ENCODE results near the gene PRELP.

The PRELP gene

GRCh38 chr1:203450001-203450400 lies 25.6 kb upstream of the PRELP start:
- no peak for TF ChIP-seq TEAD4 (IDR thresholded peaks at IDR 0.05)
- TF ChIP-seq CREB1 (IDR thresholded peaks at IDR 0.05; ENCODE audit: low read depth), result no peak
- TF ChIP-seq EP300 (IDR thresholded peaks at IDR 0.05; ENCODE audit: borderline replicate concordance), result no peak
- TF ChIP-seq MAX (IDR thresholded peaks at IDR 0.05), result no peak

GRCh38 chr1:203450479-203451149 lies 25.0 kb upstream of the PRELP start:
- TF ChIP-seq CEBPB (IDR thresholded peaks at IDR 0.05), result no peak
- TF ChIP-seq RAD21 (IDR thresholded peaks at IDR 0.05; ENCODE audit: low read depth), result no peak
- TF ChIP-seq TEAD4 (IDR thresholded peaks at IDR 0.05), result no peak
- TF ChIP-seq EP300 (IDR thresholded peaks at IDR 0.05; ENCODE audit: borderline replicate concordance), result no peak
- TF ChIP-seq YY1 (IDR thresholded peaks at IDR 0.05; ENCODE audit: low read depth), result no peak
- no peak for TF ChIP-seq EGR1 (IDR thresholded peaks at IDR 0.05)
- no peak for TF ChIP-seq MAX (IDR thresholded peaks at IDR 0.05)
- no peak for TF ChIP-seq ZBTB7A (IDR thresholded peaks at IDR 0.05; ENCODE audit: low read depth)
- TF ChIP-seq NFIC (IDR thresholded peaks at IDR 0.05), result no peak
- TF ChIP-seq USF1 (IDR thresholded peaks at IDR 0.05), result no peak
- TF ChIP-seq TAF1 (IDR thresholded peaks at IDR 0.05; ENCODE audit: low read depth), result no peak
- no peak for TF ChIP-seq FOXM1 (IDR thresholded peaks at IDR 0.05; ENCODE audit: borderline replicate concordance, low read depth)
- no peak for TF ChIP-seq TCF12 (IDR thresholded peaks at IDR 0.05; ENCODE audit: low read depth)
- TF ChIP-seq REST (IDR thresholded peaks at IDR 0.05; ENCODE audit: low read depth), result no peak
- no peak for TF ChIP-seq CREB1 (IDR thresholded peaks at IDR 0.05; ENCODE audit: low read depth)

GRCh38 chr1:203451836-203452784 lies 23.5 kb upstream of the PRELP start:
- no peak for TF ChIP-seq TCF12 (IDR thresholded peaks at IDR 0.05; ENCODE audit: low read depth)
- TF ChIP-seq TEAD4 (IDR thresholded peaks at IDR 0.05), result no peak
- no peak for TF ChIP-seq REST (IDR thresholded peaks at IDR 0.05; ENCODE audit: low read depth)
- no peak for TF ChIP-seq CEBPB (IDR thresholded peaks at IDR 0.05)
- no peak for TF ChIP-seq TAF1 (IDR thresholded peaks at IDR 0.05; ENCODE audit: low read depth)
- TF ChIP-seq ZBTB7A (IDR thresholded peaks at IDR 0.05; ENCODE audit: low read depth), result no peak
- no peak for TF ChIP-seq CREB1 (IDR thresholded peaks at IDR 0.05; ENCODE audit: low read depth)
- no peak for TF ChIP-seq EGR1 (IDR thresholded peaks at IDR 0.05)
- TF ChIP-seq MAX (IDR thresholded peaks at IDR 0.05), result no peak
- no peak for TF ChIP-seq NFIC (IDR thresholded peaks at IDR 0.05)
- TF ChIP-seq FOXM1 (IDR thresholded peaks at IDR 0.05; ENCODE audit: borderline replicate concordance, low read depth), result no peak
- no peak for TF ChIP-seq RAD21 (IDR thresholded peaks at IDR 0.05; ENCODE audit: low read depth)
- TF ChIP-seq USF1 (IDR thresholded peaks at IDR 0.05), result no peak

- TF ChIP-seq EP300 (IDR thresholded peaks at IDR 0.05; ENCODE audit: borderline replicate concordance) (no peak), USF1 (IDR thresholded peaks at IDR 0.05) (no peak), YY1 (IDR thresholded peaks at IDR 0.05; ENCODE audit: low read depth) (no peak), MAX (IDR thresholded peaks at IDR 0.05) (no peak)
These were observed 22.6 kb upstream of the PRELP start for GRCh38 chr1:203453016-203453415.

- no peak for TF ChIP-seq RAD21 (IDR thresholded peaks at IDR 0.05; ENCODE audit: low read depth)
- TF ChIP-seq REST (IDR thresholded peaks at IDR 0.05; ENCODE audit: low read depth), result no peak
- no peak for TF ChIP-seq FOXM1 (IDR thresholded peaks at IDR 0.05; ENCODE audit: borderline replicate concordance, low read depth)
- TF ChIP-seq CEBPB (IDR thresholded peaks at IDR 0.05), result no peak
- no peak for TF ChIP-seq YY1 (IDR thresholded peaks at IDR 0.05; ENCODE audit: low read depth)
- TF ChIP-seq TAF1 (IDR thresholded peaks at IDR 0.05; ENCODE audit: low read depth), result no peak
- TF ChIP-seq EP300 (IDR thresholded peaks at IDR 0.05; ENCODE audit: borderline replicate concordance), result no peak
- TF ChIP-seq TEAD4 (IDR thresholded peaks at IDR 0.05), result no peak
These were observed 22.0 kb upstream of the PRELP start for GRCh38 chr1:203453616-203454015.

All from Ishikawa (cell line).